GM12878 (cell line): ENCODE results near the gene CFAP97D2. TPM values are rescaled to one million over a fixed set of nuclear protein-coding genes. Genes with fewer than 3 reads are reported as not detected.

Source experiments
- ATAC-seq: fragments of 200-7000 bp; cut with Tn5 transposase; 3 replicates; pipeline ENCODE4 v1.9.1; 2020; ENCODE audit warnings: mild to moderate bottlenecking, moderate library complexity
- BruUV-seq: library from RNA; stranded (reverse); fragments of 400-500 nt; replicated peaks from 2 replicates; lab custom pipeline; 2021; lab: Mats Ljungman, UMichigan
- CTCF ChIA-PET: fragments of 300-600 bp; sonication (Branson Sonifier 250); formaldehyde crosslinking; extraction: SDS; loops from one replicate; lab custom pipeline; 2021; ENCODE audit warnings: inconsistent platforms; lab: Yijun Ruan, JAX
- POLR2A ChIA-PET: fragments of 350-600 bp; formaldehyde crosslinking; extraction: SDS; loops from one replicate; lab custom pipeline; 2021; ENCODE audit warnings: inconsistent platforms; lab: Charles Lee
- RAD21 ChIA-PET: fragments of 300-600 bp; sonication (Branson Sonifier 250); formaldehyde crosslinking; loops from one replicate; lab custom pipeline; 2023; ENCODE audit warnings: antibody characterized with exemption; ENCODE audit not compliant: unreplicated experiment; lab: Charles Lee
- SMC1A ChIA-PET: fragments of 300-600 bp; sonication (Branson Sonifier 250); formaldehyde crosslinking; loops from one replicate; lab custom pipeline; 2023; ENCODE audit not compliant: unreplicated experiment, uncharacterized antibody; lab: Charles Lee
- DNase-seq: peaks from one replicate; pipeline ENCODE4 v3.0.0-alpha.2; 2011; ENCODE audit warnings: low read depth, low spot score
- FAIRE-seq: peaks from 3 replicates; lab custom pipeline; 2011; peaks lifted over from hg19 to GRCh38; lab: Jason Lieb, UNC
- H2AFZ ChIP-seq: 2 replicates; pipeline ENCODE4 v1.6.0; 2011; ENCODE audit warnings: low read depth, low read length, control low read depth; ENCODE audit not compliant: control insufficient read depth
- H3K27ac ChIP-seq: 2 replicates; pipeline ENCODE4 v1.5.1; 2011; ENCODE audit warnings: control low read depth; ENCODE audit not compliant: control insufficient read depth, insufficient read depth
- H3K27me3 ChIP-seq, 2 experiments: replicated peaks in 1 of 2; 2 replicates each; pipeline versions ENCODE4 v1.6.0 to v1.6.1; 2011; ENCODE audit warnings: low read length in 1 of 2; ENCODE audit not compliant: control insufficient read depth in 2 of 2, insufficient read depth in 2 of 2
- H3K36me3 ChIP-seq, 2 experiments: 2 replicates each; pipeline ENCODE4 v1.5.1; 2011; ENCODE audit warnings: low read length in 1 of 2; ENCODE audit not compliant: control insufficient read depth in 2 of 2, insufficient read depth in 2 of 2
- H3K4me1 ChIP-seq: 2 replicates; pipeline ENCODE4 v1.6.1; 2011; ENCODE audit warnings: mild to moderate bottlenecking, low read length, moderate library complexity, mixed read lengths; ENCODE audit not compliant: control insufficient read depth, insufficient read depth
- H3K4me2 ChIP-seq: 2 replicates; pipeline ENCODE4 v1.6.0; 2011; ENCODE audit warnings: control low read depth; ENCODE audit not compliant: control insufficient read depth, insufficient read depth
- H3K4me3 ChIP-seq: fragments of 200-600 bp; sonication (generic); 2 replicates; pipeline ENCODE4 v1.5.1; 2016
- H3K79me2 ChIP-seq: 2 replicates; pipeline ENCODE4 v1.6.0; 2011; ENCODE audit warnings: low read length; ENCODE audit not compliant: control insufficient read depth, insufficient read depth
- H3K9ac ChIP-seq: 2 replicates; pipeline ENCODE4 v1.8.0; 2011; ENCODE audit warnings: low read length, control low read depth, mixed read lengths; ENCODE audit not compliant: control insufficient read depth, insufficient read depth
- H3K9me3 ChIP-seq: replicated peaks from 3 replicates; pipeline ENCODE4 v1.5.1; 2011; ENCODE audit warnings: mild to moderate bottlenecking, low read length; ENCODE audit not compliant: control insufficient read depth, insufficient read depth
- H4K20me1 ChIP-seq: 2 replicates; pipeline ENCODE4 v1.6.0; 2011; ENCODE audit not compliant: control insufficient read depth, insufficient read depth
- CHD1 ChIP-seq: IDR thresholded peaks from 2 replicates; pipeline ENCODE4 v1.6.1; 2012; ENCODE audit warnings: low read depth, low read length, improper control_type of control experiment
- FOXM1 ChIP-seq: IDR thresholded peaks from 2 replicates; pipeline ENCODE4 v1.6.1; 2012; ENCODE audit warnings: low read depth, mild to moderate bottlenecking, inconsistent platforms, low read length, moderate library complexity
- PKNOX1 ChIP-seq: fragments of 450-650 bp; IDR thresholded peaks from 2 replicates; pipeline ENCODE4 v1.6.1; 2016; ENCODE audit warnings: mild to moderate bottlenecking
- REST ChIP-seq: IDR thresholded peaks from 2 replicates; pipeline ENCODE4 v1.6.1; 2012; ENCODE audit warnings: mild to moderate bottlenecking, low read depth, low read length
- RFX5 ChIP-seq: IDR thresholded peaks from 2 replicates; pipeline ENCODE4 v1.6.1; 2011; ENCODE audit warnings: low read depth, low read length, improper control_type of control experiment
- ZNF592 ChIP-seq: fragments of 450-650 bp; IDR thresholded peaks from 2 replicates; pipeline ENCODE4 v1.6.1; 2017; ENCODE audit warnings: mild to moderate bottlenecking, moderate library complexity
- WGBS: methylation state at CpG from one replicate; pipeline ENCODE4 v1.1.6; 2016; ENCODE audit warnings: low lambda C conversion rate; ENCODE audit not compliant: insufficient replicate concordance, insufficient coverage; ENCODE audit errors: missing lambda C conversion rate; 5-methylcytosine and 5-hydroxymethylcytosine counted together
- in situ Hi-C: fragments of 300-500 bp; cut with MboI; formaldehyde crosslinking; loops from 9 replicates; pipeline ENCODE4 v1.14.3; 2018; ENCODE audit warnings: mixed read lengths
- intact Hi-C: fragments of 100-400 bp; cut with micrococcal nuclease; formaldehyde crosslinking; loops from one replicate; pipeline ENCODE4 v1.14.2; 2022; ENCODE audit not compliant: unreplicated experiment
- polyA plus RNA-seq, 11 experiments: library from polyadenylated mRNA; depleted of rRNA in 4 of 11; unstranded in 6 of 11; stranded (reverse) in 5 of 11; fragments of >200 nt; fragmentation: Nextera tagmentation in 4 of 11; fragmentation: Illumina TruSeq in 1 of 11; extraction: Ambion mirVana in 4 of 11; extraction: Trizol in 1 of 11; gene quantifications; 1 replicate in 1 of 11; 2 replicates in 10 of 11; pipeline versions ENCODE4 v1.2.1 to v1.2.3, GENCODE V29; 2011 to 2016; ENCODE audit warnings: inconsistent platforms in 2 of 11, missing spikeins in 2 of 11, low read depth in 1 of 11
- total RNA-seq, 4 experiments: library from RNA; depleted of rRNA in 3 of 4; stranded (reverse); fragments of >200 nt in 3 of 4; fragmentation: Illumina TruSeq in 1 of 4; extraction: Trizol in 1 of 4; gene quantifications; 2 replicates each; pipeline versions ENCODE4 v1.2.1 to v1.2.3, GENCODE V29; 2013 to 2021

Gene CFAP97D2
- total and polyA plus RNA-seq, 10 of the 15 experiments (the other 5 are each of a cell fraction or from before 2014, with no cell fraction given): not detected

- Histone ChIP-seq H3K4me2 (no peak overlapping the region), H3K27me3 (0 out of 4 replicates have a peak, but pooled peaks cover 0 to 8% of the 10 kb centered on the region in 2 experiments), H3K27ac (no peak overlapping the region), H3K9me3 (no peaks in the 10 kb centered on the region), H3K4me3 (no peak overlapping the region), H3K9ac (no peak overlapping the region), H3K79me2 (no peaks in the 10 kb centered on the region), H3K36me3 (no peaks in the 10 kb centered on the region), H2AFZ (no peak overlapping the region), H3K4me1 (peaks cover 4% of the 10 kb centered on the region; the same call in 1 of the 2 replicates), H4K20me1 (no peaks in the 10 kb centered on the region)
- FAIRE-seq (no peak), DNase-seq (no peak), ATAC-seq (no peak)
- TF ChIP-seq REST (no peak), ZNF592 (no peak), RFX5 (no peak), CHD1 (no peak), PKNOX1 (no peak), FOXM1 (no peak)
- intact Hi-C loops (loop anchor here (5.0 kb wide), 1 partner anchor 161 kb away; no protein-coding TSS in a partner anchor), in situ Hi-C loops (no loop called here)
- POLR2A ChIA-PET: interaction anchor here (0.7 kb wide), 1 partner anchor 150 kb away, joined by 3 read pairs; no protein-coding TSS in a partner anchor
- SMC1A ChIA-PET: no interaction called here
- RAD21 ChIA-PET: no interaction called here
- no TSS peak for BruUV-seq
- CTCF ChIA-PET: interaction anchor here (0.8 to 2.0 kb wide), 4 partner anchors 83 to 504 kb away, joined by 3 to 5 read pairs (median 3); no protein-coding TSS in a partner anchor
- WGBS: 54% methylated on average over 9 of the region's 9 CpGs
Observed at GRCh38 chr13:114228176-114228575, 49.1 kb downstream of the CFAP97D2 start.
